ENCODE results near the gene ANKRD26.

DNA sequence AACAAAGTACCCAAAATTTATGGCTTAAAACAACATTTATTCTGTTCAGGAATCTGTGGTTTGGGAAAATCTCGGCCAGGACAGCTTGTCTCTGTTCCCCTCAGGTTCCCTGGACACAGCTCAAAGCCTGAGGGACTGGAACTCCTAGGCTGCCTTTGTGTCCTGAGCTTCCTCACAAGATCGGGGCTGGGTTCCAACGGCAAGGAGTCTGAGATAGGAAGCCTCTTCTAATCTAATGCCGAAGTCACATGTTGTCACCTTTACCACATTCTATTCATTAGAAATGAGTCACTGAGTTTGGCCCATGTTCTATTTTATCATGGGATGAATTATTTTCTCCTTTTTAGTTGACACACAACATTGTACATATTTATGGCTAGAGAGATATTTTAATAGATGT lies 80.5 kb downstream of the ANKRD26 start:
- TF ChIP-seq, protein P1, sequence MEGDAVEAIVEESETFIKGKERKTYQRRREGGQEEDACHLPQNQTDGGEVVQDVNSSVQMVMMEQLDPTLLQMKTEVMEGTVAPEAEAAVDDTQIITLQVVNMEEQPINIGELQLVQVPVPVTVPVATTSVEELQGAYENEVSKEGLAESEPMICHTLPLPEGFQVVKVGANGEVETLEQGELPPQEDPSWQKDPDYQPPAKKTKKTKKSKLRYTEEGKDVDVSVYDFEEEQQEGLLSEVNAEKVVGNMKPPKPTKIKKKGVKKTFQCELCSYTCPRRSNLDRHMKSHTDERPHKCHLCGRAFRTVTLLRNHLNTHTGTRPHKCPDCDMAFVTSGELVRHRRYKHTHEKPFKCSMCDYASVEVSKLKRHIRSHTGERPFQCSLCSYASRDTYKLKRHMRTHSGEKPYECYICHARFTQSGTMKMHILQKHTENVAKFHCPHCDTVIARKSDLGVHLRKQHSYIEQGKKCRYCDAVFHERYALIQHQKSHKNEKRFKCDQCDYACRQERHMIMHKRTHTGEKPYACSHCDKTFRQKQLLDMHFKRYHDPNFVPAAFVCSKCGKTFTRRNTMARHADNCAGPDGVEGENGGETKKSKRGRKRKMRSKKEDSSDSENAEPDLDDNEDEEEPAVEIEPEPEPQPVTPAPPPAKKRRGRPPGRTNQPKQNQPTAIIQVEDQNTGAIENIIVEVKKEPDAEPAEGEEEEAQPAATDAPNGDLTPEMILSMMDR (IDR thresholded peaks at IDR 0.05), result no peak
- TF ChIP-seq EZH2 (IDR thresholded peaks at IDR 0.05; ENCODE audit: borderline replicate concordance, insufficient read depth, low read depth, low read length, poor library complexity, severe bottlenecking), result no peak

All from B cell (primary cell).